Forelimb muscle (tissue), 1 donor: ENCODE results near the gene SLC2A4RG. TPM values are rescaled to one million over a fixed set of nuclear protein-coding genes. Genes with fewer than 3 reads are reported as not detected.

Source experiments
- DNase-seq: peaks from one replicate; pipeline ENCODE4 v3.0.0-alpha.2; 2013; ENCODE audit warnings: low read depth
- polyA plus RNA-seq: library from polyadenylated mRNA; unstranded; fragments of 120-200 nt; gene quantifications from one replicate; pipeline ENCODE4 v1.2.1, GENCODE V29; 2013; ENCODE audit not compliant: insufficient read length

The SLC2A4RG gene
- polyA plus RNA-seq, 1 donor = 148 TPM

DNA sequence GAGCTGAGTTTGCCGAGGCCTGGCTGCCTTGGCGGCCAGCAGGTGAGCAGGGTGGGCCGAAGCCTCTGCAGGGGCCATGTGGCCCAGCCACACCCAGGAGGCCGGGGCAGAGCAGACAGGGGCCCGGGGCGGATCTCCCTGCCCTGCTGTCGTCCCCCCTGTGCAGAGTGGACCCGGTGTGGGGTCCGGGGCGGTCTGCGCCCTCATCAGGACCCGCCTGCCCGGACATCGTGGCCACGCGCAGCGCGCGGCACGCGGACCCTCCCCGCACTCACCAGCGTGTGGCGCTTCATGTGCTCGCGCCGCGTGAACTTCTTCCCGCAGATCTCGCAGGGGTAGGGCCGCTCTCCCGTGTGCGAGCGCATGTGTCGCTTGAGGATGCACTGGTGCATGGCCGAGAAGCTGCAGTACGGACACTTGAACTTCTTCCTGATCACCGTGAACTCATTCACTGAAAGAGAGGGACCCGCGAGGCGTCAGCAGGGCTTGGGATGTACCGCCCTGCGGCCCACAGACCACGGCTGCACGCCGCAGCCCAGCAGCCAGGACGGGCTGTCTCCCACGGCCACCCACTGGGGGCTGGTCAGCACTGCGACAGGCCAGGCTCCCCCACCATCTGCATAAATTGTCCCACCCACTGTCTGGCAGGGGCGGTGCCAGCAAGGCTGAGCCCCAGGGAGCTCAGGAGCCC is 13.0 kb downstream of the SLC2A4RG start:
- DNase-seq = no peak

DNA sequence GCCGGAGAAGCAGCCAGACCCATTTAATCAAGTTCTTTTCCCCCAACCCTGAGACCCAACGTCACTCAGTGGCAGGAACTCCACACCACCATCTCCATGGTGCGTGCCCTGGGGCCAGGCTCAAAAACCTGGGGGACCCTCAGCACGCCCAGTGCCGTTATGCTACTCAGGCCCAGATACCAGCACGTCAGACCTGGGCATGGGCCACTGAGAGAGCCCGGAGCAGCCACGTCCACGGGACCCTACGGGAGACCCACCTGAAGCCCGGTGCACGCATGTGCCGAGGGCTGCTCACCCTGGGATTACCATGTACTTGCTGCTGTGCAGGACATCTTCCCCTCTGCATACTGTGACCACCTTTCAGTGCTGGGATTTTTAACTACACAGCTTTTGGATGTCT is 13.8 kb downstream of the SLC2A4RG start:
- no peak for DNase-seq

GRCh38 chr20:63754008-63754407 is 14.4 kb downstream of the SLC2A4RG start:
- no peak for DNase-seq

DNA sequence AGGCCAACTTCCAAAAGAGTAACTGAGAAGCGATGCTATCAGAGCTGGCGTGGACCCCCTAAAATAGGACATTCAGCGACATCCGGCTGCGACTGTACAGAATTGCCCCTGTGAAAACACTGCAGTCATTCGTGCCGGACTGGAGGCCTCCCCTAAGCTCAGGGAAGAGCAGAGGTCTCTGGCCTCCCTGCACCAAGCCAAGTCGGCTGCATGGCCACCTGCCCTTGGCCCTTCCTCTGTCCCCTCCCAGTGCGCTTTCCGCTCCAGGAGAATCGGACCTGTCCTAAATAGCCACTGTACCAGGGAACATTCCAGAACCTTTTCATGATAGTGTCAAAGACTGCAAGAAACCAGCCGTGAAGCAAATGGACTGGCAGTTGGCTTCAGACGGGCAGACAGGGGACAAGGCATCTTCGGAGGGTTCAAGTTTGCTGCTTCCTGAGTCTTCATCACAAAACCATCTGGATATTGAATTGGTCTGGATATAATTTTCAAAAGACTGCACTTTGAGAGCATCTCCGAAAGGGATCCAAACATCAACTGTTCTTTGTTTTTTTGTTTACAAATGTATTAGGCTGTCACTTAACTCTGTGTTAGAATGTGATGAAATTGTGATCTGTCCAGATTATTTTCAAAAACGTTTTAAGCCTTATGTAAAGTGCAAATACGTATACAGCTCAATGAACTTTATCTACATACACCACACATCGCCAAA is 16.5 kb downstream of the SLC2A4RG start:
- no peak for DNase-seq

DNA sequence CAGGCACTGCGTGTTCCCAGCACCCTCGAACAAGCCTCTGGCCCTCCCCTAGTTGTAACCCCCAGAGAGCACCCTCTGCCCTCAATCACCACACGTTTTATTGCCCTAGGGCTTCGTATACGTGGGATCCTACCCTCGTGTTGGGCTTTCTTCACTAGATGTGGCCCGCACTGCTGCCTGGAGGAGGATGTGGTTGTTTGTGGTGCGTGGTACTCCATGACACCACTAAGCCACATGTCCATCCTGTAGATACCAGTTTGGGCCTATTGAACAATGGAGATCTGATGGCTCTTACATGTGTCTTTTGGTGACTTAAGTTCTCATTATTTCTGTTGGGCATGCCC is 17.0 kb downstream of the SLC2A4RG start:
- no peak for DNase-seq

- DNase-seq = no peak
These were observed 18.6 kb downstream of the SLC2A4RG start for GRCh38 chr20:63758152-63758551.

- no peak for DNase-seq
These were observed 19.9 kb downstream of the SLC2A4RG start for GRCh38 chr20:63759377-63759901.

DNA sequence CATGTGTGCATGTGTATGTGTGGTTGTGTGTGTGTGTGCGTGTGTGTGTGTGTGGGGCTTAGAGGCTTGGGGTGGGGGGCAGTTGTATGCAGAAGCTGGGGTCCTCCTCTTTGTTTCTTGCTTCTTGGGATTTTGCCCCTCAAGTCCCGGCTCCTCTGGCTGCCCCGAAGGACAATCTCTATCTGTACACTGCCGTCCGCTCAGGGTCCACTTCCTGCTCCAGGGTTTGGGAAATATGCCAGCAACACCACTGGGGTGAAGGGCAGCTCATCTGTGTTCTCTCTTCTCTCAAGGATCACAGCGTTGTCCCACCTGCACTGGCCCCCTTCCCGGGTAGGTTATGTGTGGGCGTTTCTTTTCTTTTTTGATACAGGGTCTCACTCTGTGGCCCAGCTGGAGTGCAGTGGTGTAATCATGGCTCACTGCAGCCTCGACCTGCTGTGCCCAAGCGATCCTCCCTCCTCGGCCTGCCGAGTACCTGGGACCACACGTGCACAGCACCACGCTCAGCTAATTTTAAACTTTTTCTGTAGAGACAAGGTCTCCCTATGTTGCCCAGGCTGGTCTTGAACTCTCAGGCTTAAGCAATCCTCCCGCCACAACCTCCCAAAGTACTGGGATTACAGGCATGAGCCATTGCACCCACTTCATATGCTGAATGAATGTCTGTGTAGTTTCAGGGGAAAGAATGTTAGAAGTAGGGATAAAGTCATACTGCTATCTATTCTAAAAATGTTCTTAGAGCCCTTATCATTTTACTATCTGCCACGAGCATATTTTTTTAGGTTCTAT is 25.7 kb downstream of the SLC2A4RG start:
- DNase-seq = no peak

DNA sequence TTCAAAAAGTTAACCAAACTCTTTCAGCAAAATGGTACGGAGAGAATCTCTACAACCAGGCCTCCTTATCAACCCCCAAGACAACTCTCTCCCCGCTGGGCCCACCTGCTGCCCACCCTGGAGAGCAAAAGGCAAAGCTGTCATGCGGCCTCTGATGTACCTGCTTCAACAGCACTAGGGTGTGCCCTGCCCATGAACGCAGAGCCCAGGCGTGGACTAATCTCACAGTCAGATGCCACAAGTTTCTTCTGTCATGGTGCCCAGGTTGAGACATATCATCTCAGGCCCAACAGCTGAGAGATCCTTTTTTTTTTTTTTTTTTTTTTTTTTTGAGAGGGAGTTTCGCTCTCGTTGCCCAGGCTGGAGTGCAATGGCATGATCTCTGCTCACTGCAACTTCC is 26.3 kb downstream of the SLC2A4RG start:
- DNase-seq = no peak

DNA sequence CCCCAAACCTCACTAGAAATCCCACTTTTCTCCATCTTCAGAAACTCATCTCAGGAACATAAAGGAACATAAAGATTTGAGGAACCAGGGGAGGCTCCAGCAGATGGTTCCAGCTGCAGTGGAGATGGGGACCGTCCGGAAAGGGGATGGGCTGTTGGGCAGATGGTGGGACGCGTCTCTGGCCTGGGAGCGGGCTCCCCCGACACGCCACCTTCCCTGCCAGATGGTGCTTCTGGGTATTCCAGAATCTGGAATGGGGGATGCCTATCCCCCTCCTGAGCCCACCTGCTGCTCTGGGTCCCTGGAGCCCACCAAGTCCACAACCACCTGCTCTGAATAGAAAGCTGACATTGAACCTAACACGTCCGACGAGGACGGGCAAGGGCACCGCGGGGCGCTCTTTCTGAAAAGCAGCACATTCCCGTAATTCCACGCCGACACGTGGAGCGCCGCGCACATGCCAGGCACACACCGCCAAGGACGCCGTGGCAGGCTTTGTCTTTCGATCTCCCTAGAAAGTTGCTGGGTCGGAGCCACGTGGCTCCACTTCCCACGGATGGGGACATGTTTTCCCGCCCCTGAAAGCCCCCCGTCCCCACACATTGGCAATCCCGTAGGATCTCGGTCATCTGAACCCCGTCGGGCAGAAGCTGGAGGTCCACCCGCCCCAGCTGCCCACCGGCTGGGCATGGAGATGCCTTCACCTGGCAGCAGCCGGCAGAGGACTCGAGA is 27.3 kb downstream of the SLC2A4RG start:
- DNase-seq = no peak

DNA sequence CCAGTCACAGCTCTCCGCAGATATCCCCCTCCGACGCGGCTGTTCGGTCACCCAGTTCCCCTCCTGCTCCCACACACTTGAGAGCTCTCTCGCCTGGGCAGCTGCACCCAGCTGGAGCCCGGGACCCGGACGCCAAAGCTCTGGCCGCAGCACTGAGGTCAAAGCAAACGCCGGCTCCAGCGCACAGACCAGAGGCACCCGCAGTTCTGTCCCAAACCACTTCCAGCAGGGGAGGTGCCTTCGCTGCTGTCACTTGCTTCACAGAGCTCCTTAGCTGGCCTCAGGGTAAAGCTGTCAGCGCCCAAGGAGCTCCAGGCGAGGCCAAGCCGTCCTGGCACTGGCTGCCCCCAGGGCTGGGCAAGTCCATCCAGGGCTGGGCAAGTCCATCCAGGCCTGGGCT is 27.9 kb downstream of the SLC2A4RG start:
- DNase-seq = no peak

GRCh38 chr20:63767886-63768285 is 28.3 kb downstream of the SLC2A4RG start:
- DNase-seq = no peak

DNA sequence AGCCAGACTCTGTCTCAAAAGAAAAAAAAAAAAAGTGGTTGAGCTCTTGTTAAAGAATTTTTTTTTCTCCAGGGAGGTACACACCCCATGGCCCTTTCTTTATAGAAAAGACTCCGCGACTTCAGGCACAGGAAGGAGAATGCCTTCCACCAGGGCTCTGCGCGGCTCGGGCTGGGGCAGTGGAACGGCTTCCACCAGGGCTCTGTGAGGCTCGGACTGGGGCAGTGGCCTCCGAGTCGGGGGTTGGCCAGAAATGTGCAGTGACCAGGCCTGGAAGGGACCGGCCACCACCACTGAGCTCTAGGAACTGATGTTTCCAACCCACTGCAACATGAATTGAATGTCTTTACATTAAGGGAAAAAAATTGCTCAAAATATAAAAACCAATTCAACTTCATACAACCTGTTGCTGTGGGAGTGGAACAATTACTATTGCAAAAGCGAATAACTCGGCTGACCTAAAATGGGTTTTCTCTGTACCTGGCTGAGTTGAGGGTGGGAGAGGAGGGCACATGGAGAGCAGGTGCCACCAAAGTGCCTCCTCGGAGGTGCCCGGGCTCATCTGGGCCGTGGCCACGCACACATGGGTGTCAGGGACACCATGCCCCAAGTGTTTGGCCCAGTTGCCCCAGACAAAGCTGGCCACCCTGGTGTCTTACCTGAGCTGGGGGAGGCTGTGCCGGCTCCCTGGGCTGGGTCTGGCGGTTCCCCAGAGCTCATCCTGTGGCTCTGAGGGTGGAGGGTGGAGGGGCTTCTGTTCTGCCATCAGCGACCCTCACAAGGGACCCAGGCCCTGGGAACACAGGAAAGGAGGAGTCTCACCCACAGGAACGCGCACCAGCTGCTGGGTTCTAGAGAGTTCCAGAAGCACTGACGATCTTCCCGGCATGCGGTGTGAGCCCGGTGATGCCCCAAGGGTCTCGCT is 29.3 kb downstream of the SLC2A4RG start:
- DNase-seq = no peak

GRCh38 chr20:63769891-63770474 is 30.4 kb downstream of the SLC2A4RG start:
- DNase-seq = no peak

- DNase-seq = no peak
These were observed 31.6 kb downstream of the SLC2A4RG start for GRCh38 chr20:63771046-63771707.

DNA sequence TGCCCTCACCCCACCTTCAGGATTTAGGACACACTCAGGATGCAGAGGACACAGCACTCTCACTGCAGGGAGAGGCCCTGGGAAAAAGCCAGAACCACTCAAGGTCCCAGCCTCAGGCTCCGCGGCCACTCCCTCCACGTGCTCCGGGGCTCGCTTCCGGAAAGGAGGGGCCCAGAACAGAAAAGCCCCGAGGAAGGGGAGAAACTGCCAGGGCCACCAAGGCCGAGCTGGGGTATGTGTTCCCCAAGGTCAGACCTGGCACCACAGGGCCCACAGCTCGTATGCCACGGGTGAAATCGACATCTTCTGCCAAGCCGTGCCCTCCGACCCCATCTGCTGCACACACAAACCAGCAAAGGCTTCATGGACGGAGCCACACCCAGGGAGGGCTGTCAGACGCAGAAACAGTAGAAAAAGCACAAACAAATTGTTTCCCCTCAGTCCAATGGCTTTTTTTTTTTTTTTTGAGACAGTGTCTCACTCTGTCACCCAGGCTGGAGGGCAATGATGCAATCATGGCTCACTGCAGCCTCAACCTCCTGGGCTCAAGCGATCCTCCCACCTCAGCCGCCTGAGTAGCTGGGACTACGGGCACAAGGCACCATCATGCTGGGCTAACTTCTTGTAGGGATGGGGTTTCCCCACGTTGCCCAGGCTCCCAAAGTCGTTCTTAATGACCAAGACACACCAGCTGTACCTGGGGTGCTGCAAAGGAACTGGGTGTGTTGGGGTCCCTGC is 33.4 kb downstream of the SLC2A4RG start:
- no peak for DNase-seq

DNA sequence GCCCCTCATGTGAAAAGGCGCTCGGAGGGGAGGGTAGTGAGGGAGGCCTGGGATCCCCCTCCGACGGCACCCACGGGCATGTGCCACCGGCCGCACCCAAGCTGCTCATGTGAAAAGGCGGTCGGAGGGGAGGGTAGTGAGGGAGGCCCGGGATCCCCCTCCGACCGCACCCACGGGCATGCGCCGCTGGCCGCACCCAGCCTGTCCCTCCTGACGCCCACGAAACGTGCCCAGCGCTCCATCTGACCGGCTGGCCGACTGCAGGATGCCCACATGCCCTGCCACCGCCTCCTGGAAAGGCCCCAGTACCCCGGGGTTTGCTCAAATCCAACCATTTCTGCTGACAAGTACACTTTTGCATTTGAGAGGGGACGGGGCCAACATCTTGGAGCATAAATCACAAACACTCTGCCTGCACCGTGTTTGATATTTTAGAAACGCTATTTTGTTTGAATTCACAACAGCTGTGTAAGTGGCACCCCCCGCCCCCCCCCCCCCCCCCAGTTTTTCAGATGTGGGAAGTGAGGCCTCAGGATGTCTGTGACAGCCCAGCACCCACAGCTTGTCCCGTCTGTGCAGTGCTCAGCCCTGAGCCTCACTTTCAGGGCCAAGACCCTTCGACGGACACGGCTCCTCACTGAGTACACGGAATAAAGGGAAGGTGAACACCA is 34.1 kb downstream of the SLC2A4RG start:
- no peak for DNase-seq

DNA sequence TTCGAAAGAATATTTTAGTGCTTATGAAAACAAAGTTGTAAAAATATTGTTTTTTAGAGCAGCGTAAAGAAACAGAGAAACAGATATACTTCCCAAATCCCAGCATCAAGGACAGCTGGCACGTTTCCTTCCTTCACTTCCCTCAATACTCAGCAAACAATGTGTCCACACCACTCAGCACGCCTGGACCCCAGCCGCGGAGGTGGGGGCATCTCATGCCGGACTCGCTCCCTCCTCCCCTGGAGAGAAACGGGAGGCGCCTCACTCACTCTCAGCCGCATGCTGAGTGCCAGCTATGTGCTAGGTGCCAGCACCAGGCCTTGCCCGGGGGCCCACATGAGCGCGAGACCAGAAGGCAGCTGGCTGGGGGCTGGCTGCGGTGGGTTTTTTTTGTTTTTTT is 34.7 kb downstream of the SLC2A4RG start:
- no peak for DNase-seq
